PFSK-1 (cell line): ENCODE results near the gene FAM83G.

Source experiments
- FOXP2 ChIP-seq: optimal IDR thresholded peaks from 2 replicates; pipeline ENCODE3; 2011; ENCODE audit warnings: borderline replicate concordance, control low read depth, inconsistent platforms; ENCODE audit not compliant: insufficient read depth; ENCODE audit errors: extremely low read length, extremely low read depth
- POLR2AphosphoS5 ChIP-seq: IDR thresholded peaks from 2 replicates; pipeline ENCODE4 v1.6.1; 2012; ENCODE audit warnings: low read depth, mild to moderate bottlenecking, control low read depth, low read length, moderate library complexity
- REST ChIP-seq, 2 experiments: IDR thresholded peaks; 2 replicates each; pipeline versions ENCODE4 v1.6.1 to v1.8.0; 2011 to 2012; ENCODE audit warnings: low read depth in 2 of 2, low read length in 2 of 2, control low read depth in 1 of 2, inconsistent platforms in 1 of 2, mild to moderate bottlenecking in 1 of 2, moderate library complexity in 1 of 2; ENCODE audit not compliant: insufficient read depth in 1 of 2
- SIN3A ChIP-seq: IDR thresholded peaks from 2 replicates; pipeline ENCODE4 v1.6.1; 2012; ENCODE audit warnings: mild to moderate bottlenecking, low read length, moderate library complexity, borderline replicate concordance; ENCODE audit not compliant: insufficient read depth
- TAF1 ChIP-seq: IDR thresholded peaks from 2 replicates; pipeline ENCODE4 v1.6.1; 2012; ENCODE audit warnings: low read length, control low read depth, borderline replicate concordance; ENCODE audit not compliant: insufficient read depth

FAM83G gene

GRCh38 chr17:18950346-18950745 is 54.2 kb downstream of the FAM83G start:
- TF ChIP-seq SIN3A (no peak), REST (IDR thresholded peaks at IDR 0.05; ENCODE audit: insufficient read depth in 1 of 2, low read depth in 2 of 2, low read length in 2 of 2) (no peak), POLR2AphosphoS5 (no peak), TAF1 (no peak), FOXP2 (no peak)

- TF ChIP-seq POLR2AphosphoS5, result no peak
- no peak for TF ChIP-seq SIN3A
- TF ChIP-seq FOXP2, result no peak
- no peak for TF ChIP-seq TAF1
- no peak for TF ChIP-seq REST (IDR thresholded peaks at IDR 0.05; ENCODE audit: insufficient read depth in 1 of 2, low read depth in 2 of 2, low read length in 2 of 2)
These were observed 55.0 kb downstream of the FAM83G start for GRCh38 chr17:18949566-18949965.

- TF ChIP-seq TAF1, result no peak
- TF ChIP-seq FOXP2, result no peak
- TF ChIP-seq REST (IDR thresholded peaks at IDR 0.05; ENCODE audit: insufficient read depth in 1 of 2, low read depth in 2 of 2, low read length in 2 of 2), result no peak
- no peak for TF ChIP-seq SIN3A
- TF ChIP-seq POLR2AphosphoS5, result no peak
These were observed 56.0 kb downstream of the FAM83G start for GRCh38 chr17:18948476-18949006.

GRCh38 chr17:18947866-18948265 is 56.7 kb downstream of the FAM83G start:
- TF ChIP-seq POLR2AphosphoS5 (no peak), FOXP2 (no peak), SIN3A (no peak), TAF1 (no peak), REST (IDR thresholded peaks at IDR 0.05; ENCODE audit: insufficient read depth in 1 of 2, low read depth in 2 of 2, low read length in 2 of 2) (no peak)

- TF ChIP-seq REST (IDR thresholded peaks at IDR 0.05; ENCODE audit: insufficient read depth in 1 of 2, low read depth in 2 of 2, low read length in 2 of 2) (no peak), TAF1 (no peak), SIN3A (no peak), FOXP2 (no peak), POLR2AphosphoS5 (no peak)
These were observed 58.0 kb downstream of the FAM83G start for GRCh38 chr17:18946536-18946935.
